HepG2 (cell line): Measurements from ENCODE around the gene APOC3. TPM values are rescaled to one million over a fixed set of nuclear protein-coding genes. Genes with fewer than 3 reads are reported as not detected.
A peak's percentile ranks its signal among the peaks of the same experiment; 100 is the strongest.

Source experiments
- ATAC-seq: fragments of 200-7000 bp; cut with Tn5 transposase; 3 replicates; pipeline ENCODE4 v1.9.1; 2020; ENCODE audit warnings: mild to moderate bottlenecking, moderate library complexity
- BruUV-seq: library from RNA; stranded (reverse); fragments of 400-500 nt; replicated peaks from 2 replicates; lab custom pipeline; 2021; lab: Mats Ljungman, UMichigan
- CTCF ChIA-PET: fragments of 300-600 bp; formaldehyde crosslinking; extraction: SDS; loops from one replicate; lab custom pipeline; 2021; ENCODE audit warnings: low total read pairs, inconsistent platforms, low intra/inter-chr PET ratio; lab: Yijun Ruan, JAX
- POLR2A ChIA-PET: fragments of 350-600 bp; sonication (Branson Sonifier 250); formaldehyde crosslinking; loops from one replicate; lab custom pipeline; 2020; ENCODE audit warnings: antibody characterized with exemption, inconsistent platforms; lab: Yijun Ruan, JAX
- DNase-seq: peaks from one replicate; pipeline ENCODE4 v3.0.0-alpha.2; 2015; ENCODE audit warnings: low spot score
- FAIRE-seq: peaks from 3 replicates; lab custom pipeline; 2011; peaks lifted over from hg19 to GRCh38; lab: Jason Lieb, UNC
- H2AFZ ChIP-seq: one replicate; pipeline ENCODE4 v1.6.1; 2011; ENCODE audit warnings: low read length, inconsistent platforms
- H3K27ac ChIP-seq: fragments of 300-600 bp; 3 replicates; pipeline ENCODE4 v1.8.0; 2011; ENCODE audit warnings: mixed run types, mild to moderate bottlenecking, mixed read lengths, low read length, inconsistent platforms; ENCODE audit not compliant: insufficient read depth; ENCODE audit errors: extremely low read length
- H3K27me3 ChIP-seq, 2 experiments: fragments of 200-600 bp in 1 of 2; 2 replicates in 1 of 2; 3 replicates in 1 of 2; pipeline versions ENCODE4 v1.6.0 to v1.8.0; 2011; ENCODE audit warnings: low read length in 2 of 2, mild to moderate bottlenecking in 2 of 2, moderate library complexity in 2 of 2, inconsistent platforms in 1 of 2; ENCODE audit not compliant: insufficient read depth in 2 of 2, control insufficient read depth in 1 of 2
- H3K36me3 ChIP-seq, 2 experiments: fragments of 200-600 bp in 1 of 2; replicated peaks in 1 of 2; 2 replicates in 1 of 2; 3 replicates in 1 of 2; pipeline versions ENCODE4 v1.5.1 to v1.8.0; 2011; ENCODE audit warnings: low read length in 2 of 2, inconsistent platforms in 1 of 2; ENCODE audit not compliant: insufficient read depth in 2 of 2, control insufficient read depth in 1 of 2
- H3K4me1 ChIP-seq: 2 replicates; pipeline ENCODE4 v1.5.1; 2012; ENCODE audit warnings: low read length, inconsistent platforms; ENCODE audit not compliant: insufficient read depth
- H3K4me2 ChIP-seq: 2 replicates; pipeline ENCODE4 v1.6.0; 2011; ENCODE audit warnings: low read depth, low read length, inconsistent platforms
- H3K4me3 ChIP-seq, 3 experiments: fragments of 200-600 bp in 1 of 3; sonication (generic), shearing (Covaris generic) in 1 of 3; replicated peaks in 1 of 3; 2 replicates each; pipeline ENCODE4 v1.5.1; 2011 to 2016; ENCODE audit warnings: low read length in 3 of 3, inconsistent platforms in 2 of 3, low read depth in 2 of 3, mild to moderate bottlenecking in 2 of 3, control low read depth in 1 of 3, mixed read lengths in 1 of 3; ENCODE audit not compliant: insufficient read depth in 1 of 3
- H3K79me2 ChIP-seq: one replicate; pipeline ENCODE4 v1.6.1; 2011; ENCODE audit warnings: low read length, inconsistent platforms; ENCODE audit not compliant: insufficient read depth
- H3K9ac ChIP-seq: 2 replicates; pipeline ENCODE4 v1.6.0; 2011; ENCODE audit warnings: mild to moderate bottlenecking, low read depth, low read length, inconsistent platforms; ENCODE audit not compliant: insufficient read depth
- H3K9me3 ChIP-seq: 2 replicates; pipeline ENCODE4 v1.5.1; 2012; ENCODE audit warnings: mild to moderate bottlenecking, low read length
- H4K20me1 ChIP-seq: 2 replicates; pipeline ENCODE4 v1.6.0; 2011; ENCODE audit warnings: inconsistent platforms, mild to moderate bottlenecking, low read length, moderate library complexity; ENCODE audit not compliant: insufficient read depth
- CBFB ChIP-seq: sonication (generic); formaldehyde crosslinking; IDR thresholded peaks from 2 replicates; pipeline ENCODE4 v1.4.0; 2020; ENCODE audit warnings: missing genetic modification reagents
- EEA1 ChIP-seq: sonication (generic); formaldehyde crosslinking; IDR thresholded peaks from 2 replicates; pipeline ENCODE4 v1.5.1; 2020; ENCODE audit warnings: mild to moderate bottlenecking, missing genetic modification reagents, borderline replicate concordance
- EP300 ChIP-seq, 3 experiments: sonication (generic) in 1 of 3; formaldehyde crosslinking in 1 of 3; IDR thresholded peaks; 2 replicates each; pipeline versions ENCODE4 v1.5.1 to v1.6.1; 2011 to 2020; ENCODE audit warnings: low read depth in 2 of 3, low read length in 2 of 3, borderline replicate concordance in 1 of 3, improper control_type of control experiment in 1 of 3, mild to moderate bottlenecking in 1 of 3, missing genetic modification reagents in 1 of 3, moderate library complexity in 1 of 3
- GZF1 ChIP-seq: sonication (generic); formaldehyde crosslinking; IDR thresholded peaks from 2 replicates; pipeline ENCODE4 v1.5.1; 2020; ENCODE audit warnings: mild to moderate bottlenecking, missing genetic modification reagents
- NR2C2 ChIP-seq: sonication (generic); formaldehyde crosslinking; IDR thresholded peaks from 2 replicates; pipeline ENCODE4 v1.4.0; 2020; ENCODE audit warnings: missing genetic modification reagents, mild to moderate bottlenecking, moderate library complexity, borderline replicate concordance
- NR2F6 ChIP-seq, 2 experiments: IDR thresholded peaks; 2 replicates each; pipeline ENCODE4 v1.6.1; 2016; ENCODE audit warnings: antibody characterized with exemption in 1 of 2, mild to moderate bottlenecking in 1 of 2
- PHF8 ChIP-seq: sonication (generic); formaldehyde crosslinking; IDR thresholded peaks from 2 replicates; pipeline ENCODE4 v1.5.0; 2020; ENCODE audit warnings: missing genetic modification reagents
- SOX5 ChIP-seq: IDR thresholded peaks from 2 replicates; pipeline ENCODE4 v1.6.1; 2016; ENCODE audit warnings: borderline replicate concordance
- SSRP1 ChIP-seq: IDR thresholded peaks from 2 replicates; pipeline ENCODE4 v1.6.1; 2016; ENCODE audit warnings: control low read depth
- TBX2 ChIP-seq: sonication (generic); formaldehyde crosslinking; IDR thresholded peaks from 2 replicates; pipeline ENCODE4 v1.5.0; 2020; ENCODE audit warnings: missing genetic modification reagents, mild to moderate bottlenecking, borderline replicate concordance
- ZNF124 ChIP-seq: sonication (generic); formaldehyde crosslinking; IDR thresholded peaks from 2 replicates; pipeline ENCODE4 v1.4.0; 2020; ENCODE audit warnings: missing genetic modification reagents
- ZNF230 ChIP-seq: sonication (generic); formaldehyde crosslinking; IDR thresholded peaks from 2 replicates; pipeline ENCODE4 v1.4.0; 2020; ENCODE audit warnings: mild to moderate bottlenecking, missing genetic modification reagents
- ZNF251 ChIP-seq: sonication (generic); formaldehyde crosslinking; IDR thresholded peaks from 2 replicates; pipeline ENCODE4 v1.9.0; 2021; ENCODE audit warnings: mild to moderate bottlenecking, missing genetic modification reagents
- ZNF292 ChIP-seq: sonication (generic); formaldehyde crosslinking; IDR thresholded peaks from 2 replicates; pipeline ENCODE4 v1.8.1; 2022; ENCODE audit warnings: mild to moderate bottlenecking, low read depth, missing genetic modification reagents, borderline replicate concordance
- ZNF850 ChIP-seq: sonication (generic); formaldehyde crosslinking; conservative IDR thresholded peaks from 2 replicates; pipeline ENCODE4 v1.9.0; 2021; ENCODE audit warnings: mild to moderate bottlenecking, missing genetic modification reagents
- ZNF883 ChIP-seq: sonication (generic); formaldehyde crosslinking; IDR thresholded peaks from 2 replicates; pipeline ENCODE4 v1.5.1; 2020; ENCODE audit warnings: mild to moderate bottlenecking, missing genetic modification reagents; ENCODE audit errors: not compliant biosample characterization
- WGBS: methylation state at CpG from one replicate; pipeline ENCODE4 v1.1.6; 2017; ENCODE audit warnings: low lambda C conversion rate; 5-methylcytosine and 5-hydroxymethylcytosine counted together
- in situ Hi-C: cut with HindIII; loops from 2 replicates; pipeline ENCODE4 v1.10.0; 2017; ENCODE audit warnings: low pct_unique_long_range_greater_than_20kb; ENCODE audit not compliant: extremely low pct_ligation_motif_present
- intact Hi-C: fragments of 100-400 bp; cut with micrococcal nuclease; formaldehyde crosslinking; loops from one replicate; pipeline ENCODE4 v1.10.0; 2022; ENCODE audit not compliant: unreplicated experiment
- polyA plus RNA-seq, 8 experiments: library from polyadenylated mRNA; depleted of rRNA in 3 of 8; stranded (reverse) in 7 of 8; unstranded in 1 of 8; fragments of >200 nt; fragmentation: Illumina TruSeq in 4 of 8; extraction: Trizol in 4 of 8; gene quantifications; 2 replicates each; pipeline versions ENCODE4 v1.2.1 to v1.2.3, GENCODE V29; 2011 to 2016; ENCODE audit warnings: low read depth in 4 of 8, missing spikeins in 1 of 8, mixed read lengths in 1 of 8; ENCODE audit not compliant: insufficient read depth in 1 of 8
- total RNA-seq, 5 experiments: library from RNA; depleted of rRNA; stranded (reverse); fragments of >200 nt; fragmentation: Illumina TruSeq; extraction: Trizol; gene quantifications; 2 replicates each; pipeline ENCODE4 v1.2.3, GENCODE V29; 2016; ENCODE audit warnings: low read depth in 1 of 5
- TF ChIP-seq, protein P1 (sequence below): sonication (generic); formaldehyde crosslinking; conservative IDR thresholded peaks from 2 replicates; pipeline ENCODE4 v1.4.0; 2020; ENCODE audit warnings: missing genetic modification reagents
- TF ChIP-seq, protein P2 (sequence below): sonication (generic); formaldehyde crosslinking; IDR thresholded peaks from 2 replicates; pipeline ENCODE4 v1.8.0; 2022; ENCODE audit warnings: mild to moderate bottlenecking, missing genetic modification reagents, moderate library complexity
- TF ChIP-seq, protein P3 (sequence below): sonication (generic); formaldehyde crosslinking; IDR thresholded peaks from 2 replicates; pipeline ENCODE4 v1.8.1; 2023; ENCODE audit warnings: mild to moderate bottlenecking, missing genetic modification reagents

Gene APOC3
- total and polyA plus RNA-seq, 2 of the 13 experiments (the other 11 are each of a cell fraction or from before 2014, with no cell fraction given) = 314 to 687 TPM

DNA sequence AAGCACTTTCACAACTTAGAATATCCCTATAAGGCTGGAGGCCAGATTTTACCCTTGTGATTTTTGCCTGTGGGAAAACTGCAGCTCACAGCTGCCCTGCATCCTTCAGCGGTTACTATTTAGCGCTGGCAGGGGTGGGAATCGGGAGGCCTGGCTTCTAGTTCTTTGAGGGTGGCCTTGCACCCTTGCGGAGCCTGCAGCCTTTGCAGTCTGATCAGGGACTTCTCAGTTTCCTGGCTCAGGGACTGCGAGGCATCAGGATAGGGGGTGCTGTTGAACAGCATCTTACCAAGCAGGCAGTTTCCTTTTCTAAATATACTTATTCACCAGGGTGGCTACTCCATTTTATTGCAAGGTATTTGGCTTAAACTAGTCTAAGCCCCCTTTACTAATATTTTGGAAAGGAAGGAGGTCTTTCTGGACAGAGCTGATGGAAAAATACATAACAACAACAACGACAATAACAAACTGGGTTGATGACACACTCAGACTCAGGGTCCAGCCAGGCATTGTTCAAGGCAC lies 10.6 kb downstream of the APOC3 start (continued):
- TF ChIP-seq EEA1 = no peak
- TF ChIP-seq NR2F6 (IDR thresholded peaks at IDR 0.05) = no peak
- TF ChIP-seq NR2F6 (CRISPR knock-in tag; IDR thresholded peaks at IDR 0.05) = 0 out of 2 replicates have a peak, but pooled peaks have one; percentile 2
- no peak for TF ChIP-seq ZNF251 (CRISPR knock-in tag)
- TF ChIP-seq, protein P1, sequence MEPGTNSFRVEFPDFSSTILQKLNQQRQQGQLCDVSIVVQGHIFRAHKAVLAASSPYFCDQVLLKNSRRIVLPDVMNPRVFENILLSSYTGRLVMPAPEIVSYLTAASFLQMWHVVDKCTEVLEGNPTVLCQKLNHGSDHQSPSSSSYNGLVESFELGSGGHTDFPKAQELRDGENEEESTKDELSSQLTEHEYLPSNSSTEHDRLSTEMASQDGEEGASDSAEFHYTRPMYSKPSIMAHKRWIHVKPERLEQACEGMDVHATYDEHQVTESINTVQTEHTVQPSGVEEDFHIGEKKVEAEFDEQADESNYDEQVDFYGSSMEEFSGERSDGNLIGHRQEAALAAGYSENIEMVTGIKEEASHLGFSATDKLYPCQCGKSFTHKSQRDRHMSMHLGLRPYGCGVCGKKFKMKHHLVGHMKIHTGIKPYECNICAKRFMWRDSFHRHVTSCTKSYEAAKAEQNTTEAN (CRISPR knock-in tag) = 0 out of 2 replicates have a peak, but pooled peaks have one; percentile 3
- TF ChIP-seq PHF8 (CRISPR knock-in tag) = 0 out of 2 replicates have a peak, but pooled peaks have one; percentile 13
- TF ChIP-seq TBX2 (CRISPR knock-in tag) = 0 out of 2 replicates have a peak, but pooled peaks have one; percentile 10
- 0 out of 2 replicates have a peak, but pooled peaks have one; percentile 23 for TF ChIP-seq NR2C2
- TF ChIP-seq SOX5 (CRISPR knock-in tag) = peak; percentile 2; the same call in 1 of the 2 replicates
- TF ChIP-seq ZNF230 (CRISPR knock-in tag) = 0 out of 2 replicates have a peak, but pooled peaks have one; percentile 21
- TF ChIP-seq ZNF883 (CRISPR knock-in tag) = no peak

DNA sequence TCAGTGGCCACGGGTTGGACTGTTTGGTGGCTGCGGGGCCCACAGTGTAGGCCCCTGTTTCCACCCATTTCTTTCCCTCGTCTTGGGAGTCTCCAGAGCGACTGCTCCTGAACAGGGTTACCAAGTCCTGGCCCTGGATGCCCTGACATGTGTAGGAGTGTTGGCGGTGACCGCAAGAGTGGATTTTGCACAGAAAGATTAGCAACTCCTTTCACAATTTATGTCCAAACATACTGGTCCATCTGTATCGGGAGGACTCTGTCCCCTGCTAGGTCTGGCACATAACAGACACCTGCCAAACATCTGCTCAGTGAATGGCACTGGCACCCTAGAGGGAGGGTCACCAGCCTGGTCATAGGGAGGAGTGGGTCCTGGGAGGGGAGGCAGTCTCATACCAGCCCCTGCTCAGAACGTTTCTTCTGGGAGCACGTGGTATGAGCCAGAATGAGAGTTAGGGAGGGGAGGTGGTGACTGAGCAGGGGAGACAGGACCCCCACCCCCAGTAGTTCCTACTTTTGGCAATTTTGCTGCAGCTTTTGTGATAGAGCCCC lies 11.1 kb downstream of the APOC3 start:
- DNase-seq (peak; percentile 74), ATAC-seq (peak; percentile 34), FAIRE-seq (peak; percentile 81)
- no peaks in the 10 kb centered on the region for H3K27me3 ChIP-seq
- peaks cover 70% of the 10 kb centered on the region for H3K4me1 ChIP-seq
- H3K36me3 ChIP-seq = peaks cover 3 to 11% of the 10 kb centered on the region in 2 experiments; a peak in 4 of 5 replicates
- H3K27ac ChIP-seq = peak overlapping the region; percentile 85
- ChIA-PET POLR2A (interaction anchor here (0.7 to 11.5 kb wide), 7 partner anchors 9 to 53 kb away, joined by 3 to 361 read pairs (median 5); partner anchors contain the start of genes APOA4, APOA5, APOC3 and ZPR1), CTCF (interaction anchor here (1.5 kb wide), 1 partner anchor 50 kb away, joined by 4 read pairs; the partner anchor contains the start of gene APOA5)
- peaks cover 16% of the 10 kb centered on the region for H3K79me2 ChIP-seq
- peak overlapping the region; percentile 65 for H3K9ac ChIP-seq
- H3K4me3 ChIP-seq = peak overlapping the region; percentile 38 to 67 (median 51); a peak in 5 of 6 replicates
- in situ Hi-C loops (no loop called here), intact Hi-C loops (no loop called here)
- 0% methylated on average over 6 of the region's 9 CpGs for WGBS
- H2AFZ ChIP-seq = peak overlapping the region; percentile 64
- peaks cover 4% of the 10 kb centered on the region; the same call in 1 of the 2 replicates for H4K20me1 ChIP-seq
- H3K9me3 ChIP-seq = no peaks in the 10 kb centered on the region
- H3K4me2 ChIP-seq = peak overlapping the region; percentile 86
- no TSS peak for BruUV-seq
- TF ChIP-seq, protein P2, sequence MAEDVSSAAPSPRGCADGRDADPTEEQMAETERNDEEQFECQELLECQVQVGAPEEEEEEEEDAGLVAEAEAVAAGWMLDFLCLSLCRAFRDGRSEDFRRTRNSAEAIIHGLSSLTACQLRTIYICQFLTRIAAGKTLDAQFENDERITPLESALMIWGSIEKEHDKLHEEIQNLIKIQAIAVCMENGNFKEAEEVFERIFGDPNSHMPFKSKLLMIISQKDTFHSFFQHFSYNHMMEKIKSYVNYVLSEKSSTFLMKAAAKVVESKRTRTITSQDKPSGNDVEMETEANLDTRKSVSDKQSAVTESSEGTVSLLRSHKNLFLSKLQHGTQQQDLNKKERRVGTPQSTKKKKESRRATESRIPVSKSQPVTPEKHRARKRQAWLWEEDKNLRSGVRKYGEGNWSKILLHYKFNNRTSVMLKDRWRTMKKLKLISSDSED = no peak
- no peak for TF ChIP-seq GZF1
- TF ChIP-seq ZNF292 (CRISPR knock-in tag) = peak; percentile 55; the same call in 1 of the 2 replicates
- peak; percentile 54 to 80; a peak in 2 of 4 replicates for TF ChIP-seq EP300 (IDR thresholded peaks at IDR 0.05; ENCODE audit: low read depth in 2 of 2, low read length in 2 of 2)
- TF ChIP-seq EP300 (CRISPR knock-in tag; IDR thresholded peaks at IDR 0.05; ENCODE audit: borderline replicate concordance) = peak; percentile 78; the same call in 1 of the 2 replicates
- TF ChIP-seq ZNF850 (CRISPR knock-in tag) = peak; percentile 72; the same call in 1 of the 2 replicates
- TF ChIP-seq SSRP1 (CRISPR knock-in tag) = no peak
- TF ChIP-seq ZNF124 (CRISPR knock-in tag) = no peak
- TF ChIP-seq, protein P3, sequence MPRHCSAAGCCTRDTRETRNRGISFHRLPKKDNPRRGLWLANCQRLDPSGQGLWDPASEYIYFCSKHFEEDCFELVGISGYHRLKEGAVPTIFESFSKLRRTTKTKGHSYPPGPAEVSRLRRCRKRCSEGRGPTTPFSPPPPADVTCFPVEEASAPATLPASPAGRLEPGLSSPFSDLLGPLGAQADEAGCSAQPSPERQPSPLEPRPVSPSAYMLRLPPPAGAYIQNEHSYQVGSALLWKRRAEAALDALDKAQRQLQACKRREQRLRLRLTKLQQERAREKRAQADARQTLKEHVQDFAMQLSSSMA (CRISPR knock-in tag) = no peak
- peak; percentile 89 for TF ChIP-seq CBFB
